Jurkat, Clone E6-1 (cell line): Measurements from ENCODE around the gene PPIA. TPM values are rescaled to one million over a fixed set of nuclear protein-coding genes. Genes with fewer than 3 reads are reported as not detected.

Source experiments
- DNase-seq: peaks from one replicate; pipeline ENCODE4 v3.0.0-alpha.2; 2011; ENCODE audit warnings: low read depth, low spot score
- H3K4me3 ChIP-seq: 2 replicates; pipeline ENCODE4 v1.5.1; 2011; ENCODE audit warnings: mild to moderate bottlenecking, low read length, control low read depth, moderate library complexity
- polyA plus RNA-seq: library from polyadenylated mRNA; unstranded; fragments of >200 nt; gene quantifications from one replicate; pipeline ENCODE4 v1.2.1, GENCODE V29; 2012; ENCODE audit warnings: missing spikeins; ENCODE audit not compliant: insufficient read length, insufficient read depth

PPIA gene
- polyA plus RNA-seq, result 2,912 TPM

- peak; percentile 98 for DNase-seq
- peak within 1 kb of the TSS; percentile 98 for H3K4me3 ChIP-seq
These were observed at the start of gene PPIA for GRCh38 chr7:44796504-44797328. TSS of gene PPIA (plus strand) at chr7:44796681. CDS start at chr7:44796725, 44 bp downstream.

DNA sequence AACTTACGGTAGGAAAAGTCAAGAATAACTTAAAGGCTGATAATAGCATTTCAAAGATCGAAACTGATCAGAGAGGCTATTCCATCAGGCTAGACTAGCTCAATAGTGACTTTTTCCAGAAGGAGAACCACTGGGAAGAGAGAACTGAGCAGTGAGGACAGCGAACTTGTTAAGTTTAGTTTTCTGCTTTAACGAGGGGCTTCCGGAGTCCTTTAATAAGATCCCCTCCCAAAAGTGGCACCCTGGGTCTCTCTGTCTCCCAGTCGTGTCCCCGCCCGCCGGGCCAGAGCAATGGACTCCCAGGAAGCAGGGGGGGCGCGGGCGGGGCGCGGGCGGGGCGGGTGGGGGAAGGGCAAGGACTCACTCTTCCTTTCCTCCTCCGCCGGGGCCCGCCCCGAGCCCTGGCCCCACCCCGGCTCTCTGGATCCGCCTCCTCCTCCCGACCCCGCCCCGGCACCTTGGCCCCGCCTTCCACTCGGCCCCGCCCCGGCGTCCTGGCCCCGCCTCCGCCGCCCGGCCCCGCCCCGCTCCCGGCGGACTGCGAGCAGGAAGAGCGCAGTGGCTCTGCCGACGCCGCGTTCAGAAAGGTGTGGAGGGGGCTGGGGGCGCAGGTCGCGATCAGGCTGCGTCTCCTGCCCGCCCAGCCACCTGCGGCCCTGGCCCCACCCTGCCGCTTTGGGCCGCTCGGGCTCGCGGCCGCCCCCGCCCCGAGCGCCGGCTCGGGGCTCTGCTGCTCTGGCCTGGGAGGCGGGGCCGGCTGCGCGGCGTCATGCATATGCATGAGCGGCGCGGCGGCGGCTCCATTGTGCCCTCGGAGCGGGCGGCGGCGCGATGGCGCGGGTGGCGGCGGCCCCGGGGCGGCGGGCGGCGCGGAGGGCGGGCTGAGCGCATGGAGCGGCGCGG, 48.2 kb upstream of the PPIA start, which contains the start of gene ZMIZ2:
TSS of gene ZMIZ2 (plus strand) at position 803 of the 903 bp plus-strand sequence. CDS start 7,403 bp downstream, outside the sequence.
- peak; percentile 69 for DNase-seq
- H3K4me3 ChIP-seq, result peak within 1 kb of the TSS; percentile 83

DNA sequence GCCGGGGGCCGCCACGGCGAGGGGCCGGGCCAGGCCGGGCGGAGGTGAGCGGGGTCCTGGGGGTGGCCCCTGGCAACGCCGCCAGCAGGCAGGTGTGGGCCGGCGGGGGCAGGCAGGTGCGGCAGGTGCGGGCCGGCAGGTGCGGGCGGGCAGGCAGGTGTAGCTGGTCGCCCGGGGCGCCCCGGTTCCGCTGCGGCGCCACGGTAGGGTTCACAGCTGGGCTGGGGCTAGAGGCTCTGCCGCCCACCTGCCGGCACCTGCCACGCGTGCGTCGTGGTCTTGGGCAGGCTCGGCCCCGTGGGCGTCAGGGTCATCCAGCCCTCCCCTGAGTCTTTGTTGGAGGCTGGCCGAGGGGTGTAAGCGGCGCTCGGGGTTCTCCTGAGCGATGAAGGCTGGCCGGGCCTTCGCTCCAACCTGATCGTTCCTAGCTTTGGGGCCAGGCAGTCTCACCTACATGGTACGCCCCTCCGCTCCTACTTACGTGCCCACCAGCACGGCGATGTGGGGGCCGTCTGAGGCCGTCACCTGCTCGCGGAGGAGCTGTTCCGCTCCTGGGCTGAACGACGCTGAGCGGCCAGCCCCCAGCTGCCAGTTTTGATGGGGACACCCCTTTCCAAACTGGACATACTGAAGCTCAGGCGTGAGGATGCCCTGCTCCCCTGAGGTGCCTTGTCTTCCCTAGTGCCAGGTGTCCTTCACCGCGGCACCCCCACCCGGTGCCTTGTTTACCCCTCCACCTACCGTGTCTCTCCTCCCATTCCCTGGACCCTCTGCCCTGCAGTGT, 47.3 kb upstream of the PPIA start:
- DNase-seq, result no peak
- H3K4me3 ChIP-seq, result peak overlapping the region; percentile 83

DNA sequence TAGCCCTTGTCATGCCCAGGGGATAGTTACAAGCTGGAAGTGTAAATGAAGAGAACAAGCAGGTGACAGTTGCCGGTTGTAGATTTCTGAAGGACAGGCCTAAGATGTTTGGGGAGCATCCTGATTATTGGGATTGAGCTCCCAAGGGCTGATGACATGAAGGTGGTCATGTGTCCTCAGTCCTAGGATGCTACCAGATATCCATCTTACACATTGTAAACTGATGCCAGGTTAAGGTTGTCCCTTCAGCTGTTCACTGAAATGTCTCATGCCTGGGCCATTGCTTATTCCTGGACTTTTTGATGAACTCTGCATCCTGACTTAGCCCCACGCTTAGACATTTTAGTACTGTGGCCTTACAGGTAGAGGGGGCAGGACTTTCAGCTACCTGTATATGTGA, 46.5 kb upstream of the PPIA start:
- H3K4me3 ChIP-seq, result peak overlapping the region; percentile 83
- DNase-seq, result no peak

GRCh38 chr7:44750424-44750823, 46.1 kb upstream of the PPIA start:
- no peak overlapping the region for H3K4me3 ChIP-seq
- no peak for DNase-seq

DNA sequence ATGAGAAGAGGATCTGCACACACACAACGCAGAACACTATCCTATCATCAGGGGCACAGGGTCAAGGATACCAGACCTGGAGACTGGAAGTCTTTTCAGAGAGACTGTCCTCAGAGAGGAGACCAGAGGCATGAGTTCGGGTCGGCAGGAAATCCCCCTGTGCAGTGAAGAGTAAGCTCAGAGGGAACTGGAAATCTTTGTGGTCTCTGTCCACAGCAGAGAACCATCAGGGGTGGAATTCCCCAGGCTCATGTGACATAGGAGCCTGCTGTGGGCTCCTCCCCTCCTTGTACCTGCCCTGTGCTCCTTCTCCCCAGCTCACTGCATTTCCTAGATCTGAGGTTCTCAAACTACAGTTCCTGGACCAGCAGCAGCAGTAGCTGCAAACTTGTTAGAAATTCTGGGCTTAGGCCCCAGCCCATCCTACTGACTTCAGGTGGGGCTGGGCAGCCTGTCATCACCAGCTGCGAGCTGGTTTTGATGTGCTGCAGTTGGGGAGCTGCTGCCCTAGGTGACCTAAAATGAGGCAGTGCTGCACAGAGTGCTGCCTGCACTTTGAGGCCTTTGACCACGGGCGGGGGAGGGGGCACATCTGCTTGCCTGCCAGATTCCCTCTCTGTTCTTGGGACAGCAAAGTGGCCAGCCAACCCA, 45.4 kb upstream of the PPIA start:
- DNase-seq, result peak; percentile 23
- no peak overlapping the region for H3K4me3 ChIP-seq

GRCh38 chr7:44752822-44753221, 43.7 kb upstream of the PPIA start:
- no peak for DNase-seq
- H3K4me3 ChIP-seq, result no peak overlapping the region

DNA sequence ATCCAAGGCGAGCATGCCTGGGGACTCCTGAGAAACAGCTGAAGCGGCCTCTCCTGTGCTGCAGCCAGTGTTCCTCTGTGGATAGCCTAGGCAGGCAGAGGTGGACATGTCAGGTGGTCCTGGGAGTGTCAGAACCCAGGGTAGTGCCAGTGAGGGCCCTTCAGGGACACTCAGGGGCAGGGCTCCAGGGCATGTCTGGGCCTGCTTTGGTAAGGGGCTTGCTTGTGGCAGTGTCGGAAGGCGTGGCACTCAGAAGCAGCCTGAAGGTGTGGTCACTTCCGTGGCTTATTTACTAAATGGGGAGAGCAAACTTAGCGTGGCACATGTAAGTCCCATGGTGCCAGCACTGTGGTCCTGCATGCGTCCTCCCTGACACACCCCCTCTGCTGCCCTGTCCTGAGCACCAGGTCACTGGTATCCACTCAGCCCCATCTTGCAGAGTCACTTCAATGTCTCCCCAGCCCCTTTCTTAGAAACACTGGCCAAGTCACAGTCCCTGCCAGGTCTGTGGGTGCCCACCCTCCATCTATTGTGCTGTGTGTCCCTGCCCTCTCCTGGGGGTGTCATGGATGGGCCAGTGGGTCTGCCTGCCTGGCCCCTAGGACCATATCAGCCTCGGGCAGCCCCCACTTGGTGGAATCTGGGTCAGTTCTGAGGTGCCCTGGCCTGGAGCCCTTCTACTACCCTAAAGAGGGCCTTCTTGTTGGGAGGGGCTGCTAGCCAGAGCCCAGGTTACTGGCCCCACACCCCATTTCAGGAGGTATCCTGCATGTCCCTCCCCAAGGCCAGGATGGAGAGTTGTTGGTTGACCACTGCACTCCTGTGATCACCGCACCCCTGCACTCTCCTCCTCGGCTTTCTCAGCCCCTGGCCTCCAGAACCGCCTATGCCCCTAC, 41.4 kb upstream of the PPIA start:
- H3K4me3 ChIP-seq, result no peak overlapping the region
- no peak for DNase-seq

GRCh38 chr7:44755698-44756627, 40.5 kb upstream of the PPIA start:
- no peak for DNase-seq

DNA sequence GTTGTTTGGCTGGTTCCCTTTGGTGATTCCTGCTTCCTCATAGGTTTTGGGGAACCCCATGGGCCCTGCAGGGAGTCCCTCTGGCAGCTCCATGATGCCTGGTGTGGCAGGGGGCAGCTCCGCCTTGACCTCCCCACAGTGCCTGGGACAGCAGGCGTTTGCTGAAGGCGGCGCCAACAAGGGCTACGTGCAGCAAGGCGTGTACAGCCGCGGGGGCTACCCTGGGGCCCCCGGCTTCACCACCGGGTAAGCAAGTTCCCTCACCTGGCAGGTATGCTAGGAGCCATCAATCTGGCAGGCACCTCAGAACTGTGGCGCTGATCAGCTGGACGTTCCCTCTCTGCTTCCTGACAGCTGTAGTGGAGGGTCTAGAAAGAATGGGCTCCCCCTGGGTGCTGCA, 39.6 kb upstream of the PPIA start:
- no peak for DNase-seq
- H3K4me3 ChIP-seq, result no peak overlapping the region

More at GRCh38 chr7:44755698-44756627, 40.5 kb upstream of the PPIA start:
- no peak overlapping the region for H3K4me3 ChIP-seq

DNA sequence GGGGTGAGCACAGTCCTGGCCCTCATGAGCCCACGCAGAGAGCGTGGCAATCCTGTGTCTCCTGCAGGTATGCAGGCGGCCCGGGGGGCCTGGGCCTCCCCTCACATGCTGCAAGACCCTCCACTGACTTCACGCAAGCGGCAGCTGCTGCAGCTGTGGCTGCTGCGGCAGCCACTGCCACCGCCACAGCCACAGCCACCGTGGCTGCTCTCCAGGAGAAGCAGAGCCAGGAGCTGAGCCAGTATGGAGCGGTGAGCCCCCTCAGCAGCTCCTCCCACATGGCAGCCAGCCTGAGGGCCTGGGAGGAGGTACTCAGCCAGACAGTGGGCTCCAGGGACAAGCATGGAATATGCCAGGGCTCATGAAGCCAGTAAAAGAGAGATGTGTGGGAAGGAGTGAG, 39.2 kb upstream of the PPIA start:
- no peak for DNase-seq
- H3K4me3 ChIP-seq, result no peak overlapping the region

GRCh38 chr7:44757739-44758138, 38.7 kb upstream of the PPIA start:
- no peak overlapping the region for H3K4me3 ChIP-seq
- no peak for DNase-seq

GRCh38 chr7:44759246-44759645, 37.2 kb upstream of the PPIA start:
- no peak overlapping the region for H3K4me3 ChIP-seq
- no peak for DNase-seq

- no peak overlapping the region for H3K4me3 ChIP-seq
- no peak for DNase-seq
These were observed 36.4 kb upstream of the PPIA start for GRCh38 chr7:44760034-44760580.

GRCh38 chr7:44761207-44762161, 35.0 kb upstream of the PPIA start:
- no peak for DNase-seq

More at GRCh38 chr7:44761207-44762161, 35.0 kb upstream of the PPIA start:
- no peak overlapping the region for H3K4me3 ChIP-seq
